WTC11 (cell line): ENCODE measurements around the gene DISP2.

Experiments used
- NFE2L1 ChIP-seq: sonication (generic); formaldehyde crosslinking; IDR thresholded peaks from 2 replicates; pipeline ENCODE4 v1.8.1; 2023; ENCODE audit warnings: missing genetic modification reagents
- ZBTB21 ChIP-seq: sonication (generic); formaldehyde crosslinking; IDR thresholded peaks from 2 replicates; pipeline ENCODE4 v1.8.1; 2023; ENCODE audit warnings: mild to moderate bottlenecking, missing genetic modification reagents, borderline replicate concordance
- TF ChIP-seq, protein P1 (sequence below): fragments of 200-600 bp; IDR thresholded peaks from 2 replicates; pipeline ENCODE4 v1.8.0; 2022; ENCODE audit warnings: antibody characterized with exemption
- TF ChIP-seq, protein P2 (sequence below): sonication (generic); formaldehyde crosslinking; IDR thresholded peaks from 2 replicates; pipeline ENCODE4 v1.8.0; 2022; ENCODE audit warnings: mild to moderate bottlenecking, missing genetic modification reagents

DNA sequence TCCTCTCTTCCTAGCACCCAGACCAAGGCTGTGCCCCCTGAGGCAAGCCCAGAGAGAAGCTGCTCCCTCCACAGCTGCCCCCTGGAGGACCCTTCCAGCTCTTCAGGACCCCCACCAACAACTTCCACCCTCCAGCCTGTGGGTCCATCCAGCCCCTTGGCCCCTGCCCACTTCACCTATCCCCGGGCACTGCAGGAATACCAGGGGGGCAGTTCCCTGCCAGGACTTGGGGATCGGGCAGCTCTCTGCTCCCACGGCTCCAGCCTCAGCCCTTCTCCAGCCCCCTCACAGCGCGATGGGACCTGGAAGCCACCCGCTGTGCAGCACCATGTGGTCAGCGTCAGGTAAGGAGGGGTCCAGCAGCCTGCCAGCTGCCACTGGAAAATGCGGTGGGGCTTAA is 5.6 kb downstream of the DISP2 start:
- TF ChIP-seq, protein P1, sequence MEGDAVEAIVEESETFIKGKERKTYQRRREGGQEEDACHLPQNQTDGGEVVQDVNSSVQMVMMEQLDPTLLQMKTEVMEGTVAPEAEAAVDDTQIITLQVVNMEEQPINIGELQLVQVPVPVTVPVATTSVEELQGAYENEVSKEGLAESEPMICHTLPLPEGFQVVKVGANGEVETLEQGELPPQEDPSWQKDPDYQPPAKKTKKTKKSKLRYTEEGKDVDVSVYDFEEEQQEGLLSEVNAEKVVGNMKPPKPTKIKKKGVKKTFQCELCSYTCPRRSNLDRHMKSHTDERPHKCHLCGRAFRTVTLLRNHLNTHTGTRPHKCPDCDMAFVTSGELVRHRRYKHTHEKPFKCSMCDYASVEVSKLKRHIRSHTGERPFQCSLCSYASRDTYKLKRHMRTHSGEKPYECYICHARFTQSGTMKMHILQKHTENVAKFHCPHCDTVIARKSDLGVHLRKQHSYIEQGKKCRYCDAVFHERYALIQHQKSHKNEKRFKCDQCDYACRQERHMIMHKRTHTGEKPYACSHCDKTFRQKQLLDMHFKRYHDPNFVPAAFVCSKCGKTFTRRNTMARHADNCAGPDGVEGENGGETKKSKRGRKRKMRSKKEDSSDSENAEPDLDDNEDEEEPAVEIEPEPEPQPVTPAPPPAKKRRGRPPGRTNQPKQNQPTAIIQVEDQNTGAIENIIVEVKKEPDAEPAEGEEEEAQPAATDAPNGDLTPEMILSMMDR, result no peak
- TF ChIP-seq, protein P2, sequence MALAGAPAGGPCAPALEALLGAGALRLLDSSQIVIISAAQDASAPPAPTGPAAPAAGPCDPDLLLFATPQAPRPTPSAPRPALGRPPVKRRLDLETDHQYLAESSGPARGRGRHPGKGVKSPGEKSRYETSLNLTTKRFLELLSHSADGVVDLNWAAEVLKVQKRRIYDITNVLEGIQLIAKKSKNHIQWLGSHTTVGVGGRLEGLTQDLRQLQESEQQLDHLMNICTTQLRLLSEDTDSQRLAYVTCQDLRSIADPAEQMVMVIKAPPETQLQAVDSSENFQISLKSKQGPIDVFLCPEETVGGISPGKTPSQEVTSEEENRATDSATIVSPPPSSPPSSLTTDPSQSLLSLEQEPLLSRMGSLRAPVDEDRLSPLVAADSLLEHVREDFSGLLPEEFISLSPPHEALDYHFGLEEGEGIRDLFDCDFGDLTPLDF (CRISPR knock-in tag), result no peak
- TF ChIP-seq NFE2L1 (CRISPR knock-in tag), result no peak
- TF ChIP-seq ZBTB21 (CRISPR knock-in tag), result no peak
